ENCODE data around the gene ARL11. TPM values are rescaled to one million over a fixed set of nuclear protein-coding genes. Genes with fewer than 3 reads are reported as not detected.

Gene ARL11
- total RNA-seq, 2 experiments from 2014 or later, result 0.29 to 0.61 TPM

DNA sequence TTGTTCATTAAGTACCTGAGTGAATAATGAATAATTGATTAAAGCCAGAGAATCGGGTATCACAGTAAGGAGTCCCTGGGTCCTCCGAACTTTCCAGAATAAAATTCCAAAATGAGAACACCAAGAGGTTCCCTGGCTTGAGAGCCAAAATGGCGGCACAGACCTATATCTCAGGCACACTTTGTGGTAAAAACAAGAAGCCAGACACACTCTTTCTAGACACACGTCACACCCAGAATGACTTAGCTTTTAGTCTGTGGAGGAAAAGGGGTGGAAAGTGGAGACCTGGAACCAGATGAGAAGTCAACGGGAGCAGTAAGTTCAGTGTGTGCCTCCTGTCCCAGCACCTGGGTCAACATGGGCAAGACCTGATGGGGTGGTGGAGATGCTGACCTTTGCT, 8.4 kb downstream of the ARL11 start:
- no peaks in the 10 kb centered on the region for H3K36me3 Mint-ChIP-seq (ENCODE audit: low read depth)
- intact Hi-C loops (cut with micrococcal nuclease), result no loop called here
- POLR2A ChIA-PET, result no interaction called here
- DNase-seq, result no peak
- ATAC-seq, result no peak
- no peaks in the 10 kb centered on the region for H3K9me3 Mint-ChIP-seq
- no peak overlapping the region for H3K4me3 Mint-ChIP-seq
- H3K27ac Mint-ChIP-seq, result no peak overlapping the region
- peaks cover 8% of the 10 kb centered on the region for H3K4me1 Mint-ChIP-seq (ENCODE audit: low read depth)
- H3K27me3 Mint-ChIP-seq, result no peaks in the 10 kb centered on the region
- TF ChIP-seq, protein P1, sequence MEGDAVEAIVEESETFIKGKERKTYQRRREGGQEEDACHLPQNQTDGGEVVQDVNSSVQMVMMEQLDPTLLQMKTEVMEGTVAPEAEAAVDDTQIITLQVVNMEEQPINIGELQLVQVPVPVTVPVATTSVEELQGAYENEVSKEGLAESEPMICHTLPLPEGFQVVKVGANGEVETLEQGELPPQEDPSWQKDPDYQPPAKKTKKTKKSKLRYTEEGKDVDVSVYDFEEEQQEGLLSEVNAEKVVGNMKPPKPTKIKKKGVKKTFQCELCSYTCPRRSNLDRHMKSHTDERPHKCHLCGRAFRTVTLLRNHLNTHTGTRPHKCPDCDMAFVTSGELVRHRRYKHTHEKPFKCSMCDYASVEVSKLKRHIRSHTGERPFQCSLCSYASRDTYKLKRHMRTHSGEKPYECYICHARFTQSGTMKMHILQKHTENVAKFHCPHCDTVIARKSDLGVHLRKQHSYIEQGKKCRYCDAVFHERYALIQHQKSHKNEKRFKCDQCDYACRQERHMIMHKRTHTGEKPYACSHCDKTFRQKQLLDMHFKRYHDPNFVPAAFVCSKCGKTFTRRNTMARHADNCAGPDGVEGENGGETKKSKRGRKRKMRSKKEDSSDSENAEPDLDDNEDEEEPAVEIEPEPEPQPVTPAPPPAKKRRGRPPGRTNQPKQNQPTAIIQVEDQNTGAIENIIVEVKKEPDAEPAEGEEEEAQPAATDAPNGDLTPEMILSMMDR (IDR thresholded peaks at IDR 0.05), result no peak
- CTCF ChIA-PET, result no interaction called here

DNA sequence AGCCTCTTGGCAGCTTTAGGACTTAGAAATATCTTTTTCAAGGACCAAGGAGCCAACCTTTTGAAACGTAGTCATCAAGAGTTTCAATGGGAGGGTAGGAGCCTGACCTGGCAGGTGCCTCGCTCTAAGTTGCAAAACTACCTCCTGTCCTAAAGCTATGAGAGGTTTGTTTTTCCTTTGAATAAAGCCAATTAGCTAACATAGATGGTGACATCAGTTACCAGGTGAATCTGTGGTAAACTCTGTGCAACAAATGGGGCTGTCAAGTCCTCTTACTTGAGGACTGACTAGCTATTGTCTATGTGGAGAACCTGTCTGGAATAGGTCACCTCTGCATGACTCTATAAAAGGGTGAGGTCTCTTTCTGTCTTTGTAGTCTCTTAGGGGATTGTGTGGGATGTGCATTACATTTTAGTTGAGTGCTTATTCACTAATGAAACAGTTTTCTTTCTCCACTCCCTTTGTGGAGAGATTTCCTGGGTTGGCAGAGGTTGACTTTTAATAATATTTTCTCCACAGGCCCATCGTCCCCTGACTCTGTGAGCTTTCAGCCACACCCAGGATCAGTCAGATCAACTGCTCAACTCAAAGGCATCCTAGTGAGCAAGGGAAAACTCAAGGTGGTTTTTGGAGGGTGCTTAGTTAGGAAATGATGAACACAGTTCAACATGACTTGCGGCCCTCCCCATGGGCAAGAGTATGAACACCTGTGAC, 9.9 kb downstream of the ARL11 start:
- Mint-ChIP-seq H3K27me3 (no peaks in the 10 kb centered on the region), H3K4me1 (ENCODE audit: low read depth) (peaks cover 8% of the 10 kb centered on the region), H3K9me3 (no peaks in the 10 kb centered on the region), H3K36me3 (ENCODE audit: low read depth) (no peaks in the 10 kb centered on the region), H3K4me3 (no peak overlapping the region), H3K27ac (no peak overlapping the region)
- intact Hi-C loops (cut with micrococcal nuclease), result no loop called here
- ChIA-PET POLR2A (no interaction called here), CTCF (no interaction called here)
- DNase-seq (no peak), ATAC-seq (no peak)
- TF ChIP-seq, protein P1 (IDR thresholded peaks at IDR 0.05), result no peak

DNA sequence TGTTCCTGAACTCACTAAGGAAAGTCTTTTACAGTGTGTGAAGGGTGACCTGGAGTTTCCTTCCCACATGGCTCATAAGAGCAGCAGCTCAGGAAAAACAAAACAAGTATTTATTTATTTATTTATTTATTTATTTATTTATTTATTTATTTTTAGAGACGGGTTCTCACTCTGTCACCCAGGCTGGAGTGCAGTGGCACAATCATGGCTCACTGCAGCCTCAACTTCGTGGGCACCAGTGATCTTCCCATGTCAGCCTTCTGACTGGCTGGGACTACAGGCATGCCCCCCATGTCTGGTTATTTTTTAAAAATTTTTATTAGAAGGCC, 10.4 kb downstream of the ARL11 start:
- intact Hi-C loops (cut with micrococcal nuclease), result no loop called here
- ATAC-seq, result no peak
- Mint-ChIP-seq H3K9me3 (no peaks in the 10 kb centered on the region), H3K4me1 (ENCODE audit: low read depth) (peaks cover 8% of the 10 kb centered on the region), H3K36me3 (ENCODE audit: low read depth) (no peaks in the 10 kb centered on the region), H3K27ac (no peak overlapping the region), H3K27me3 (no peaks in the 10 kb centered on the region), H3K4me3 (no peak overlapping the region)
- TF ChIP-seq, protein P1 (IDR thresholded peaks at IDR 0.05), result no peak
- no peak for DNase-seq
- CTCF ChIA-PET, result no interaction called here
- POLR2A ChIA-PET, result no interaction called here

DNA sequence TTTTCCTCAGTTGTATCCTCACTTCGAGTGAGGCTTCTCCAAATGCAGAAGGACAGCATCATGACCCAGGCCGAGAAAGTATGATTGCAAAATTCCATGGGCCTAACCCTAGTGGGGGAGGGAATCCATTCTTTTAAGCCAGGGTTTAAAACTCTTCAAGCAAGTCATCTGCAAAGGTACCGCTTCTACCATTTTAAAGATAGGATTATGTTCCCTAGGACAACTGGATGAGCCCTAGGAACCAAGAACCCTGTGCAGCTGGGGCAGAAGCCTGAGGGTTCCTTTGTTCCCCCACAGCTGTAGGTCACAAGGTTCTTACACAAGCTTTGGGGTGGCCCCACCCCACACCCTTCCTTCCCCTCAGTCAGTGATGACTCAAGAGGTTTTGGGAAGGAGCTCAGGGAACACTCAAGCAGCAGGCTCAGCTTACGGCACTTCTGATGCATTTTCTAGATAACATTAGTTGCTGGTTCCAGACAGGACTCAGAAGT, 13.5 kb downstream of the ARL11 start:
- intact Hi-C loops (cut with micrococcal nuclease), result no loop called here
- ChIA-PET POLR2A (interaction anchor here (0.6 kb wide), 1 partner anchor 606 kb away, joined by 3 read pairs; no protein-coding TSS in a partner anchor), CTCF (interaction anchor here (1.6 kb wide), 1 partner anchor 33 kb away, joined by 4 read pairs; no protein-coding TSS in a partner anchor)
- DNase-seq (no peak), ATAC-seq (no peak)
- no peaks in the 10 kb centered on the region for H3K36me3 Mint-ChIP-seq (ENCODE audit: low read depth)
- H3K9me3 Mint-ChIP-seq, result no peaks in the 10 kb centered on the region
- TF ChIP-seq, protein P1 (IDR thresholded peaks at IDR 0.05), result no peak
- peaks cover 4% of the 10 kb centered on the region for H3K4me1 Mint-ChIP-seq (ENCODE audit: low read depth)
- no peaks in the 10 kb centered on the region for H3K27me3 Mint-ChIP-seq
- no peak overlapping the region for H3K27ac Mint-ChIP-seq
- no peak overlapping the region for H3K4me3 Mint-ChIP-seq

DNA sequence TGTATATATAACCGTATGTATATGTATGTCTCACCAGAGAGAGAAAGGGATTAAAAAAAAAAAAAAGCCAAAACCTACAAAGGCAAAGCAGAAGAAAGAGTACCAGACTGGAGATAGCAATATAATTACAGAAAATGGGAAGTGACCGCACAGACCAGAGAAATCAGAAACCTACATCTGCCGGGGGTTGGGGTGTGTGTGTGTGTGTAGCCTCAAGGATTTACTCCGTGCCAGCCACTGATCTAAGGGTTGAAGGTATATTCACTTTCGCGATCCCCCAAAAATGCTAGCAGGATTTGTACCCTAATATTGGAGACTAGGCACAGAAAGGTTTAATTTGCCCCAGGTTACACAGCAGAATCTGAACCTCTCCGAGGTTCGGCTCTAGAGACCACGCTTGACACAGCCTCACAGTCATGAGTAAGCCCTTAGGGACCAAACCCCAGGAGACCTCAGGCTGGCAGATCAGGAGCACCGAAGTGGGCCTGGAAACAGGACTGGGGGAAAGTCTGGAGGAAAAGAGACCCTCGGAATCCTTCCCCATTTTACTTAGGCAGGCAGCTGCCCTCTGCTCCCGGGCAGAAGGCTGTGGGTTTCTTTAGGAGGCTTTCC, 14.8 kb downstream of the ARL11 start:
- H3K4me3 Mint-ChIP-seq, result no peak overlapping the region
- H3K4me1 Mint-ChIP-seq (ENCODE audit: low read depth), result peaks cover 4% of the 10 kb centered on the region
- ChIA-PET POLR2A (no interaction called here), CTCF (no interaction called here)
- intact Hi-C loops (cut with micrococcal nuclease), result no loop called here
- DNase-seq (no peak), ATAC-seq (no peak)
- no peaks in the 10 kb centered on the region for H3K9me3 Mint-ChIP-seq
- TF ChIP-seq, protein P1 (IDR thresholded peaks at IDR 0.05), result no peak
- H3K27ac Mint-ChIP-seq, result no peak overlapping the region
- H3K36me3 Mint-ChIP-seq (ENCODE audit: low read depth), result no peaks in the 10 kb centered on the region
- H3K27me3 Mint-ChIP-seq, result no peaks in the 10 kb centered on the region

All from activated CD8-positive, alpha-beta T cell treated with anti-CD3 and anti-CD28 coated beads for 36 hours (primary cell).